Tibial nerve (tissue), 4 donors: Measurements from ENCODE around the gene MACF1.
"Not testable (repeated sequence)": the region's sequence is repeated elsewhere in the genome, so short reads cannot be mapped to it uniquely, and the experiment has no call there.

Experiments
- CTCF ChIP-seq, 5 experiments: fragments of 200-600 bp in 3 of 5; fragments of 450-650 bp in 2 of 5; sonication (generic) in 3 of 5; IDR thresholded peaks; one replicate each; pipeline ENCODE4 v1.5.1; 2016 to 2019; ENCODE audit warnings: antibody characterized with exemption in 5 of 5, mild to moderate bottlenecking in 3 of 5, moderate library complexity in 2 of 5
- EP300 ChIP-seq, 2 donors: sonication (generic); formaldehyde crosslinking; IDR thresholded peaks; one replicate each; pipeline ENCODE4 v1.6.1; 2017; ENCODE audit warnings: antibody characterized with exemption in 2 of 2, mild to moderate bottlenecking in 1 of 2
- POLR2A ChIP-seq, 2 donors: fragments of 450-650 bp; IDR thresholded peaks; one replicate each; pipeline ENCODE4 v1.6.1; 2017; ENCODE audit warnings: antibody characterized with exemption in 2 of 2, mild to moderate bottlenecking in 2 of 2, moderate library complexity in 2 of 2

DNA sequence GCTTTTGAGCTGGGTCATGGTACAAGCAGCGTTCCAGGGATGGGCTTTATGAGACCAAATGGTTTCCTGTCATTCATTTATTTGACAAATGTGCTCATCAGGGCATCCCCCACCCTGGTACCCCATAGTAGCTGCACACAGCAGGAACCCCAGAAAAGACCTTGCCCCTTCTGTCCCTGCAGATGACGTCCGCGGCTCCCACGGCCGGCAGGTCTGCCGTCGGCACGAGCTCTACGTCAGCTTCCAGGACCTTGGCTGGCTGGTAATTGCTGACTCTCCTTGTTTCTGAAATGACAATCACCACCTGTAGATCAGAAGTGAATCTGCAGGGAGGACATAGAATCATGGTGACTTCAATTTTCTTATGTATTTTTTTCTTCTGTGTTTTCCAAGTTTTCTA, 317.7 kb downstream of the MACF1 start:
- TF ChIP-seq CTCF, EP300, POLR2A (IDR thresholded peaks at IDR 0.05): not testable (repeated sequence)
